ENCODE data around the gene OTOL1. TPM values are rescaled to one million over a fixed set of nuclear protein-coding genes. Genes with fewer than 3 reads are reported as not detected.

The OTOL1 gene
- total RNA-seq, 1 donor from 2014 or later: not detected

DNA sequence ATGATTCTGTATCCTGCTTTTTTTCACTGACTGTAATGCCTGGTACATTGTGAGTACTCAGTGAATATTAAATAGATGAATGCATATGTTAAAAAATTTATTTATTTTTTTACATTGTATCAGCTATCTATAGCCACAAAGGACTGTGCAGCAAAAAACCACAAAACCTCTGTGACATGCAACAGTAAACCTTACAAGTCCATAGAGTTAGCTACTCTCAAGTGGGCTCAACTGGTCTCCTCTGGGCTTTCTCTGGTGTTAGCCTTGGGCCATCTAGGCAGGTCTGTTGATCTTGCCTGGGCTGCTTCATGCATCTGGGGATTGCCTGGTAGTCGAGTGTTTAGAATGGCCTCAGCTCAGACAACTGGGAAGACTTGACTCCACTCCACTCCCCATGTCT is 35.3 kb downstream of the OTOL1 start:
- H3K9me3 Mint-ChIP-seq (ENCODE audit: low read depth): no peaks in the 10 kb centered on the region
- H3K4me3 Mint-ChIP-seq (ENCODE audit: low read depth): no peak overlapping the region
- H3K27ac Mint-ChIP-seq: no peak overlapping the region
- no peaks in the 10 kb centered on the region for H3K4me1 Mint-ChIP-seq (ENCODE audit: low read depth)
- no peaks in the 10 kb centered on the region for H3K36me3 Mint-ChIP-seq (ENCODE audit: insufficient read depth)
- TF ChIP-seq, protein P1, sequence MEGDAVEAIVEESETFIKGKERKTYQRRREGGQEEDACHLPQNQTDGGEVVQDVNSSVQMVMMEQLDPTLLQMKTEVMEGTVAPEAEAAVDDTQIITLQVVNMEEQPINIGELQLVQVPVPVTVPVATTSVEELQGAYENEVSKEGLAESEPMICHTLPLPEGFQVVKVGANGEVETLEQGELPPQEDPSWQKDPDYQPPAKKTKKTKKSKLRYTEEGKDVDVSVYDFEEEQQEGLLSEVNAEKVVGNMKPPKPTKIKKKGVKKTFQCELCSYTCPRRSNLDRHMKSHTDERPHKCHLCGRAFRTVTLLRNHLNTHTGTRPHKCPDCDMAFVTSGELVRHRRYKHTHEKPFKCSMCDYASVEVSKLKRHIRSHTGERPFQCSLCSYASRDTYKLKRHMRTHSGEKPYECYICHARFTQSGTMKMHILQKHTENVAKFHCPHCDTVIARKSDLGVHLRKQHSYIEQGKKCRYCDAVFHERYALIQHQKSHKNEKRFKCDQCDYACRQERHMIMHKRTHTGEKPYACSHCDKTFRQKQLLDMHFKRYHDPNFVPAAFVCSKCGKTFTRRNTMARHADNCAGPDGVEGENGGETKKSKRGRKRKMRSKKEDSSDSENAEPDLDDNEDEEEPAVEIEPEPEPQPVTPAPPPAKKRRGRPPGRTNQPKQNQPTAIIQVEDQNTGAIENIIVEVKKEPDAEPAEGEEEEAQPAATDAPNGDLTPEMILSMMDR (IDR thresholded peaks at IDR 0.05; ENCODE audit: unreplicated experiment): no peak
- no peak for DNase-seq (ENCODE audit: low spot score, unreplicated experiment)
- H3K27me3 Mint-ChIP-seq: no peaks in the 10 kb centered on the region

DNA sequence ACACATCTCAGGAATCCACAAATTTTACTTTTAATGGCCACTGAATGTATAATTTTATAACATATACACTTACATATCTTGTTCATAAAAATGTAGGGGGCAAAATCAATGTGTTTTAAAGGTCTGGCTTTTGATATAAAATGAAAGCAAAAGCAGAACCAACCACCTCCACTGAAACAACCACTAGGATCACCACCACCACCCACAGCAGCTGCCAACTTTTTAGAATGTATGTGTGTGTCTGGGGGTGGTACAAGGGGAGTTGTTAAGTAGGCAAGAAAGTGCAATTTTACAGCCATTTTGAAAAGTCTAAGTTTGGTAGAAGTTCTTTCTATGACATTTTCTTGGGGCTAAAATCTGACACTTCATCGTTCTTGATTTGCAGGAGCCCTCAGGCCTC is 44.0 kb downstream of the OTOL1 start:
- Mint-ChIP-seq H3K27ac (no peak overlapping the region), H3K4me1 (ENCODE audit: low read depth) (no peaks in the 10 kb centered on the region), H3K27me3 (no peaks in the 10 kb centered on the region), H3K36me3 (ENCODE audit: insufficient read depth) (no peaks in the 10 kb centered on the region), H3K4me3 (ENCODE audit: low read depth) (no peak overlapping the region), H3K9me3 (ENCODE audit: low read depth) (peaks cover 3% of the 10 kb centered on the region)
- DNase-seq (ENCODE audit: low spot score, unreplicated experiment): no peak
- TF ChIP-seq, protein P1 (IDR thresholded peaks at IDR 0.05; ENCODE audit: unreplicated experiment): no peak

- Mint-ChIP-seq H3K9me3 (ENCODE audit: low read depth) (peaks cover 5% of the 10 kb centered on the region), H3K36me3 (ENCODE audit: insufficient read depth) (no peaks in the 10 kb centered on the region), H3K27ac (no peak overlapping the region), H3K27me3 (no peaks in the 10 kb centered on the region), H3K4me1 (ENCODE audit: low read depth) (no peaks in the 10 kb centered on the region), H3K4me3 (ENCODE audit: low read depth) (no peak overlapping the region)
- TF ChIP-seq, protein P1 (IDR thresholded peaks at IDR 0.05; ENCODE audit: unreplicated experiment): no peak
- DNase-seq (ENCODE audit: low spot score, unreplicated experiment): no peak
Measured at GRCh38 chr3:161545824-161546223, 49.2 kb downstream of the OTOL1 start.

GRCh38 chr3:161548301-161548700 is 51.7 kb downstream of the OTOL1 start:
- Mint-ChIP-seq H3K4me3 (ENCODE audit: low read depth) (no peak overlapping the region), H3K36me3 (ENCODE audit: insufficient read depth) (no peaks in the 10 kb centered on the region), H3K27me3 (no peaks in the 10 kb centered on the region), H3K9me3 (ENCODE audit: low read depth) (peaks cover 5% of the 10 kb centered on the region), H3K27ac (no peak overlapping the region), H3K4me1 (ENCODE audit: low read depth) (peaks cover 4% of the 10 kb centered on the region)
- TF ChIP-seq, protein P1 (IDR thresholded peaks at IDR 0.05; ENCODE audit: unreplicated experiment): no peak
- no peak for DNase-seq (ENCODE audit: low spot score, unreplicated experiment)

DNA sequence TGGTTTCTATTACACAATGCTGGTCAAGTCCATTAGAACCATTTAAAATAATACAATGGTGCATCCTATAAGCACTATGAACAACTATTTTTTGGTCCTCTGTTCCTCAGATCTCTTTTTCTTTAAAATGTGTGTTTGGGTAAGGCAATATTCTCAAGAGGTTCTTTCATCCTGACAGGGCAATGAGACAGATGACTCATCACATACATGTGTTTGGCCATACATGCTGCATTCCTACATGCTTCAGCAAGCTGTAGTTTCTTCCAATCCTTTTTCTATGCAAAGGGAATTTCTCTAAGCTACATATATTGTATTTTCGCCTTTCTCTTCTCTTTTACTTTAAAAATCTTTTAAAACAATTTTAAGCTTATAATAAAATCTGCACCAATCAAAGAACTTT is 52.7 kb downstream of the OTOL1 start:
- H3K27me3 Mint-ChIP-seq: no peaks in the 10 kb centered on the region
- peaks cover 5% of the 10 kb centered on the region for H3K9me3 Mint-ChIP-seq (ENCODE audit: low read depth)
- DNase-seq (ENCODE audit: low spot score, unreplicated experiment): no peak
- no peak overlapping the region for H3K4me3 Mint-ChIP-seq (ENCODE audit: low read depth)
- peaks cover 4% of the 10 kb centered on the region for H3K4me1 Mint-ChIP-seq (ENCODE audit: low read depth)
- H3K36me3 Mint-ChIP-seq (ENCODE audit: insufficient read depth): no peaks in the 10 kb centered on the region
- H3K27ac Mint-ChIP-seq: no peak overlapping the region
- TF ChIP-seq, protein P1 (IDR thresholded peaks at IDR 0.05; ENCODE audit: unreplicated experiment): no peak
